Mononuclear cell (primary cell): ENCODE results near the gene TSPAN14. TPM values are rescaled to one million over a fixed set of nuclear protein-coding genes. Genes with fewer than 3 reads are reported as not detected.

Experiments
- H3K27me3 ChIP-seq: 2 replicates; pipeline ENCODE4 v1.6.0; 2011; ENCODE audit warnings: low read length, control low read depth; ENCODE audit not compliant: insufficient read depth
- H3K4me1 ChIP-seq: 2 replicates; pipeline ENCODE4 v1.5.1; 2011; ENCODE audit warnings: mild to moderate bottlenecking, low read length, control low read depth; ENCODE audit not compliant: insufficient read depth
- H3K4me3 ChIP-seq: 2 replicates; pipeline ENCODE4 v1.5.1; 2011; ENCODE audit warnings: mild to moderate bottlenecking, low read length, moderate library complexity
- H3K9me3 ChIP-seq: 2 replicates; pipeline ENCODE4 v1.5.1; 2011; ENCODE audit warnings: low read depth, mild to moderate bottlenecking, control low read depth, low read length
- total RNA-seq: library from RNA; depleted of rRNA; stranded (reverse); fragments of >200 nt; gene quantifications from one replicate; pipeline ENCODE4 v1.2.3, GENCODE V29; 2012

Gene TSPAN14
- total RNA-seq, 1 donor, result 65.4 TPM

DNA sequence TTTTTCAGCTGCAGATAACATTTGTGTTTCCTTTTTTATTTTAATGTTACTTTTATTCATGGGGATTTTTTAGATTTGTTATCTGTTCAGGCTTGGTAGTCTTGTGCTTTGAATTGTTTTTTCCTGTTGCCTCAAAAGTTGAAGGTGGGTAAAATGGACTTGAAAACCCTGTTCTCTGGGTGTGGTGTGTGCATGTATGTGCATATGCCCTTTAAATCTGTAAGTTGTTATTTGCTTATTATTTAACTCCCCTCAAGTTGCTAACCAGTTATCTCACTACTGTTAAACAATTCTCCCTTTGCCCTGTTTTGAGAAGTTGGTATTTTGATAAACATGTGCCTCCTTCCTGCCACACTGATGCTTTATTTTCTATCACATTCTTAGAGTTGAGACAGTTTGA lies 30.6 kb downstream of the TSPAN14 start:
- H3K9me3 ChIP-seq, result no peaks in the 10 kb centered on the region
- no peaks in the 10 kb centered on the region for H3K27me3 ChIP-seq
- no peak overlapping the region for H3K4me3 ChIP-seq
- peaks cover 85% of the 10 kb centered on the region for H3K4me1 ChIP-seq

DNA sequence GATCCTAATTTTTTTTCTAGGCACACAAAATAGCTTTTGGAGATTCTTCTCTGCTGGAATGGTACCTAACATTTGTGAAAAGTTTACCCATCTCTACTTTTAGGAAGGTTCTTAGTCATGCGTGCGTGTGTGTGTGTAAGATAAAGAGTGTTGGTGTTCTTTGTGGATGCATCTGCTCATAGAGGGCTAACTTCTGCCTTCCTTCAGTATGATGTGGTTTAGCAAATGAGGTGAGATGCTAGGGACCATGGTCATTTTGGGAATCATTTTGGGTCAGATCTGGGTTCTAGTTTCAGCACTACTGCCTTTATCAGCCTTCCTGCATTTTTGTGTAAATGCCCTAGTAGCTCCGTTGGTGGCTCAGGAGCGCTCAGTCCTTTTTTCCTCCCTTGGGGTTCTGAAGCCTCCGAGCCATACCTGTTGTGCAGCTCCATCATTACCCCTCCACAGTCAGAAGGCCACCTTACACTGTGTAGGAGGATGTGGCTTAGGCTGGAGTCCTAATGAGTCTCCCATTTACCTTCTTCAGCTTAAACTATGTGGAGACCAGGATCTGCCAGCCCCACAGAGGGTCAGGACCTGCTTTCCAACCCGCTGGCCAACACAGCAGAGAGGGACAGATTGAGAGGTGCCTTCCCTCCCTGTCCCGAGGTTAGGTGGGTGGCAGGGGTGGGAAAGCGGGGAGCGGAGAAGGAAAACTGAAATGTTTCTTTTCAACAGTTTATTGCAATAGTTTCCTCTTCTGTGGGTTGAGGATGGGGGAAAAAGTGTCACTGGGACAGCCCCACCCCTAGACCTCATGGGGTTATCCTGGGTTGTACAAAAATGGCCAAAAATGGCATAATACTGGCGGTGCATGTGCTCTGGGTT lies 31.2 kb downstream of the TSPAN14 start:
- no peaks in the 10 kb centered on the region for H3K9me3 ChIP-seq
- no peak overlapping the region for H3K4me3 ChIP-seq
- peaks cover 92% of the 10 kb centered on the region for H3K4me1 ChIP-seq
- no peaks in the 10 kb centered on the region for H3K27me3 ChIP-seq

DNA sequence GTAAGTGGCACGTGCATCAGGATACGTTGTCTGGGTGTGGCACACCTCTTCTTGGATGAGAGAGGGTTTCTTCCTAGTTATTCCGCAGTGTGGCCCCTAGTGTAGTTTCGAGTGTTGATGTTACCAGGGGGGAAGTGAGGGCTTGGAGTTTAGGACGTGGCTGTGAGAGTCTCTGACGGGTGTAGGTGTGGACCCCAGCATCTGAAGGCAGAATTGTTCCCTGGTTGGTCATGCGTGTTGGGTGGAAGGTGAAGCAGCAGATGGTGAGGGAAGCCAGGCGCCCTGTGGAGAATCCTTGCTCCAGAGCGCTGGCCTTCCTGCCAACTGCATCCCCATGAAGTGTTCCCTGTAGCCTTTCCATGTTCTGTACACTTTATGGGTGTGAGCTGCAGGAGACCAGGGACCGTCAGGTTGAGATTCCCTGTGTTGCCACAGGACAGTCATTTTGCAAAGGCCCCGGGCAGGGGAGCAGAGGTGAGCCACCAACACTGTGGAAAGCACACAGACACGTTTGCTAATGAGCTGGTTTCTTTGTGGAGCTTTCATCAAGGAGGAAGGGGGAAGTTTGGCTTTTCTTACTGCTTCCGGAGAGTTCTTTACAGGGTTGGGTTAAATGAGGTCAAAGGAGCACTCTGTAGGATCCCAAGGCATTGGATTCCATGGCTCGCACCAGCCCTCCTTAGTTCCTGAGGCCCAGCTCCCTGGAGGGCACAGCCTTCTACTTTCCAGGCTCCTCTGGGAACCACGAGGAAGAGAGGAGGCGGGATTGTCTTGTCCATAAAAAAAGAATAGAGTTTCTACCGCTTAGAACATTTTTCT lies 32.0 kb downstream of the TSPAN14 start:
- Histone ChIP-seq H3K9me3 (no peaks in the 10 kb centered on the region), H3K4me3 (no peak overlapping the region), H3K27me3 (no peaks in the 10 kb centered on the region), H3K4me1 (peaks cover 100% of the 10 kb centered on the region)

GRCh38 chr10:80486785-80487420 lies 32.8 kb downstream of the TSPAN14 start:
- Histone ChIP-seq H3K4me1 (peaks cover 100% of the 10 kb centered on the region), H3K4me3 (no peak overlapping the region), H3K27me3 (no peaks in the 10 kb centered on the region), H3K9me3 (no peaks in the 10 kb centered on the region)

DNA sequence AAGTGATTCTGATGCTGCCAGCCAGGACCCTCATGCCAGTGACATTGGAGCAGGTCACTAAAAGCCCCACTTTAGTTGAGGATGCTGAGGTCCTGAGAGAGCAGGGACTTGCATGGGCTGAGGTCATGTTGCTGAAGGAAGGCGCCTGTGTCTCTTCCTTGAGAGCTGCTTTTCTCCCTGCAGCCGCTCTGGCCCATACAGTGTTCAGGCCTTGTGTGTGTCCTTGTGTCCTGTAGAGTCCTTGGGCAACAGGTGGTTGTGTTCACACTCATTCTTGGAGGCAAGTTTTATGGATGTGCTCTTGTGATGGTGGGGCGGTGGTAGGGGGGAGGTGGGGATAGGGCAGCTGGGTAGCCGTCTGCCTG lies 33.3 kb downstream of the TSPAN14 start:
- peaks cover 100% of the 10 kb centered on the region for H3K4me1 ChIP-seq
- H3K27me3 ChIP-seq, result no peaks in the 10 kb centered on the region
- H3K4me3 ChIP-seq, result no peak overlapping the region
- no peaks in the 10 kb centered on the region for H3K9me3 ChIP-seq

- Histone ChIP-seq H3K4me1 (peaks cover 100% of the 10 kb centered on the region), H3K4me3 (no peak overlapping the region), H3K27me3 (no peaks in the 10 kb centered on the region), H3K9me3 (no peaks in the 10 kb centered on the region)
Measured at GRCh38 chr10:80487791-80488538, 33.9 kb downstream of the TSPAN14 start.

- Histone ChIP-seq H3K27me3 (no peaks in the 10 kb centered on the region), H3K4me3 (no peak overlapping the region), H3K9me3 (no peaks in the 10 kb centered on the region), H3K4me1 (peaks cover 100% of the 10 kb centered on the region)
Measured at GRCh38 chr10:80488539-80489066, 34.5 kb downstream of the TSPAN14 start.

- Histone ChIP-seq H3K4me3 (no peak overlapping the region), H3K4me1 (peaks cover 100% of the 10 kb centered on the region), H3K9me3 (no peaks in the 10 kb centered on the region)
Measured at GRCh38 chr10:80489371-80490112, 35.4 kb downstream of the TSPAN14 start.

DNA sequence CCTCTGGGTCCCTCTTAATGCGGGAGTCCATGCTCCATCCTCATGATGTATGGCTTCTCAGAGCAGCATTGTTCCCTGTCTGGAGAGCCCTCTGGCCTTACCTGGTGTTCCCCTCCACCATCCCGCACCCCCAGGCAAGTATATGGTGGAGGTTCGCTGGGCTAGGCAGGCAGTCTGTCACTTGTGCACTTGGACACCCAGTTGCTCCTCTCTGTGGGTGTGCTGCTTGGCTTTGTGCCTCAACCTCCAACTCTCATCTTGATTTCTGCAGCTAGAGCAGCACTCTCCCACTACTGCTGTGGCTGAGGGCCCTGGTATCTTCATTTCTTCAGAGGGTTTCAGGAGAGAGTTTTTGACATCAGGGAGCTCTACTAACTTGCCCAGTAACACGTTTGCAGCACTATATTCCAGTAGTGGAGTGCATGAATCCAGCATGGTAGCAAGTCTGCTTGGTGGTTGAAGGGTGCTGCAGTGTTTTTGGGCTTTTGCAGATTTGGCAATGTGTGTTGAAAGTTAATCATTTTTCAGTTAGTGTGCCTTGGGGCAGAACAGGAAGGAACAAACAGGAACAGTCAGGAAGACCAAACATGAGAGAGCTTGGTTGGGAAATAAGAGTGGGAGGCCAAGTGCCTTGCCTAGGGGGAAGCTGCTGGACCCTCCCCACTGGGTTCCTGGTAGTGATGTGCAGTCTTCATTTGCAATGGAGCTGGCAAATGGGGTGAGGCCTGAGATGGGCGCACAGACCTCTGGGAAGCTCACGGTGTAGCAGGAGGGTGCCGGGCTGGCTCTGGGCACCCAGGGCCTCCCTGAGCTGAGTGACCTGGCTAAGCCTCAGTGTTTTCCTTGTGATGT lies 37.4 kb downstream of the TSPAN14 start:
- Histone ChIP-seq H3K4me1 (peaks cover 99% of the 10 kb centered on the region), H3K4me3 (no peak overlapping the region)

More at GRCh38 chr10:80489371-80490112, 35.4 kb downstream of the TSPAN14 start:
- H3K27me3 ChIP-seq, result no peaks in the 10 kb centered on the region

GRCh38 chr10:80492848-80493521 lies 38.9 kb downstream of the TSPAN14 start:
- H3K4me3 ChIP-seq, result no peak overlapping the region
- no peaks in the 10 kb centered on the region for H3K27me3 ChIP-seq
- no peaks in the 10 kb centered on the region for H3K9me3 ChIP-seq
- H3K4me1 ChIP-seq, result peaks cover 96% of the 10 kb centered on the region

More for the DNA sequence above, 37.4 kb downstream of the TSPAN14 start:
- Histone ChIP-seq H3K9me3 (no peaks in the 10 kb centered on the region), H3K27me3 (no peaks in the 10 kb centered on the region)

- peaks cover 96% of the 10 kb centered on the region for H3K4me1 ChIP-seq
- no peak overlapping the region for H3K4me3 ChIP-seq
Measured at GRCh38 chr10:80493522-80494051, 39.5 kb downstream of the TSPAN14 start.

GRCh38 chr10:80496555-80497172 lies 42.6 kb downstream of the TSPAN14 start:
- Histone ChIP-seq H3K27me3 (no peaks in the 10 kb centered on the region), H3K4me1 (peaks cover 96% of the 10 kb centered on the region), H3K4me3 (no peak overlapping the region), H3K9me3 (no peaks in the 10 kb centered on the region)

More at GRCh38 chr10:80493522-80494051, 39.5 kb downstream of the TSPAN14 start:
- Histone ChIP-seq H3K9me3 (no peaks in the 10 kb centered on the region), H3K27me3 (no peaks in the 10 kb centered on the region)
